A549 (cell line): ENCODE data around the gene NPW. TPM values are rescaled to one million over a fixed set of nuclear protein-coding genes. Genes with fewer than 3 reads are reported as not detected.

ENCODE experiments used
- ATAC-seq, 2 experiments: fragments of 200-7000 bp in 1 of 2; fragments of >200 bp in 1 of 2; cut with Nextera tagmentation in 1 of 2; cut with Tn5 transposase in 1 of 2; 3 replicates each; pipeline versions ENCODE4 v1.8.0 to v1.9.1; 2018 to 2020; ENCODE audit warnings: mild to moderate bottlenecking in 1 of 2, moderate library complexity in 1 of 2
- CTCF ChIA-PET: fragments of 300-600 bp; sonication (Branson Sonifier 250); formaldehyde crosslinking; extraction: SDS; loops from one replicate; lab custom pipeline; 2021; ENCODE audit warnings: antibody characterized with exemption, inconsistent platforms; lab: Yijun Ruan, JAX
- POLR2A ChIA-PET: fragments of 350-600 bp; formaldehyde crosslinking; extraction: SDS; loops from one replicate; lab custom pipeline; 2021; ENCODE audit warnings: antibody characterized with exemption, inconsistent platforms; lab: Yijun Ruan, JAX
- DNase-seq, 2 experiments: peaks; one replicate each; pipeline versions ENCODE4 v3.0.0 to v3.0.0-alpha.2; 2011 to 2016; ENCODE audit warnings: low read depth in 1 of 2, low spot score in 1 of 2
- FAIRE-seq: peaks from 2 replicates; lab custom pipeline; 2011; peaks lifted over from hg19 to GRCh38; lab: Jason Lieb, UNC
- H3K27ac ChIP-seq, 2 experiments: fragments of >200 bp; sonication (Bioruptor Twin); formaldehyde crosslinking; 3 replicates each; pipeline ENCODE4 v1.5.1; 2016 to 2017
- H3K4me1 ChIP-seq: fragments of >200 bp; sonication (Bioruptor Twin); formaldehyde crosslinking; 3 replicates; pipeline ENCODE4 v1.6.1; 2016
- H3K4me2 ChIP-seq: fragments of >200 bp; sonication (Bioruptor Twin); formaldehyde crosslinking; 3 replicates; pipeline ENCODE4 v1.6.1; 2016
- H3K4me3 ChIP-seq: fragments of >200 bp; sonication (Bioruptor Twin); formaldehyde crosslinking; 3 replicates; pipeline ENCODE4 v1.5.1; 2016
- H3K9me3 ChIP-seq: fragments of >200 bp; sonication (Bioruptor Twin); formaldehyde crosslinking; 3 replicates; pipeline ENCODE4 v1.6.1; 2016
- BHLHE40 ChIP-seq: IDR thresholded peaks from 2 replicates; pipeline ENCODE4 v1.6.1; 2012; ENCODE audit warnings: low read depth, low read length, inconsistent platforms
- CBX2 ChIP-seq: fragments of 200-600 bp; sonication (generic); IDR thresholded peaks from 2 replicates; pipeline ENCODE4 v1.6.1; 2016; ENCODE audit warnings: low read depth, mild to moderate bottlenecking, borderline replicate concordance
- CHD2 ChIP-seq: fragments of 150-350 bp; IDR thresholded peaks from 2 replicates; pipeline ENCODE4 v1.6.1; 2014; ENCODE audit warnings: low read length; ENCODE audit not compliant: partially characterized antibody
- EHF ChIP-seq: fragments of 250-450 bp; sonication (Bioruptor Pico); IDR thresholded peaks from 2 replicates; pipeline ENCODE4 v1.5.0; 2020; ENCODE audit warnings: mild to moderate bottlenecking
- EHMT2 ChIP-seq: fragments of 200-600 bp; sonication (generic); IDR thresholded peaks from 2 replicates; pipeline ENCODE4 v1.6.1; 2016; ENCODE audit warnings: antibody characterized with exemption, low read depth, mild to moderate bottlenecking, moderate library complexity
- EP300 ChIP-seq, 2 experiments: fragments of >200 bp; sonication (Bioruptor Twin); formaldehyde crosslinking; IDR thresholded peaks; 2 replicates in 1 of 2; 3 replicates in 1 of 2; pipeline ENCODE4 v1.6.1; 2016 to 2017
- HEYL ChIP-seq: fragments of 250-450 bp; sonication (Bioruptor Pico); IDR thresholded peaks from 2 replicates; pipeline ENCODE4 v1.8.0; 2021; ENCODE audit warnings: mild to moderate bottlenecking, moderate library complexity
- JUN ChIP-seq, 2 experiments: fragments of >200 bp; sonication (Bioruptor Twin); formaldehyde crosslinking; IDR thresholded peaks; 2 replicates in 1 of 2; 3 replicates in 1 of 2; pipeline ENCODE4 v1.6.1; 2016 to 2017
- KDM1A ChIP-seq: fragments of 200-600 bp; sonication (generic); IDR thresholded peaks from 2 replicates; pipeline ENCODE4 v1.6.1; 2016; ENCODE audit warnings: low read depth, mild to moderate bottlenecking
- MYC ChIP-seq: IDR thresholded peaks from 2 replicates; pipeline ENCODE4 v1.6.1; 2012; ENCODE audit warnings: mild to moderate bottlenecking, inconsistent platforms, low read length, improper control_type of control experiment, borderline replicate concordance
- NFE2L2 ChIP-seq: fragments of 150-350 bp; conservative IDR thresholded peaks from 2 replicates; pipeline ENCODE4 v1.6.1; 2014; ENCODE audit warnings: low read length
- NR3C1 ChIP-seq: fragments of >200 bp; sonication (Bioruptor Twin); formaldehyde crosslinking; IDR thresholded peaks from 3 replicates; pipeline ENCODE4 v1.6.1; 2017
- PHF8 ChIP-seq: fragments of 200-600 bp; sonication (generic); IDR thresholded peaks from 2 replicates; pipeline ENCODE4 v1.6.1; 2016; ENCODE audit warnings: low read depth, mild to moderate bottlenecking, antibody characterized with exemption, moderate library complexity, borderline replicate concordance
- POLR2A ChIP-seq: IDR thresholded peaks from 2 replicates; pipeline ENCODE4 v1.6.1; 2012; ENCODE audit warnings: mild to moderate bottlenecking, low read length
- RAD21 ChIP-seq, 2 experiments: fragments of >200 bp in 1 of 2; sonication (Bioruptor Twin) in 1 of 2; formaldehyde crosslinking in 1 of 2; IDR thresholded peaks in 1 of 2; conservative IDR thresholded peaks in 1 of 2; 2 replicates in 1 of 2; 3 replicates in 1 of 2; pipeline ENCODE4 v1.6.1; 2012 to 2018; ENCODE audit warnings: inconsistent platforms in 1 of 2
- RARB ChIP-seq: fragments of 250-450 bp; sonication (Bioruptor Pico); IDR thresholded peaks from 2 replicates; pipeline ENCODE4 v1.8.0; 2021; ENCODE audit warnings: mild to moderate bottlenecking, moderate library complexity
- RCOR1 ChIP-seq: fragments of 150-350 bp; IDR thresholded peaks from 2 replicates; pipeline ENCODE4 v1.6.1; 2014; ENCODE audit warnings: antibody characterized with exemption, low read length, low read depth
- SMC3 ChIP-seq: fragments of >200 bp; sonication (Bioruptor Twin); formaldehyde crosslinking; IDR thresholded peaks from 3 replicates; pipeline ENCODE4 v1.6.1; 2018; ENCODE audit warnings: inconsistent platforms
- SREBF2 ChIP-seq: fragments of 450-650 bp; IDR thresholded peaks from 2 replicates; pipeline ENCODE4 v1.6.1; 2014; ENCODE audit warnings: mild to moderate bottlenecking, moderate library complexity
- TFCP2L1 ChIP-seq: fragments of 250-450 bp; sonication (Bioruptor Pico); IDR thresholded peaks from 2 replicates; pipeline ENCODE4 v1.5.0; 2021; ENCODE audit warnings: mild to moderate bottlenecking
- ZFP36 ChIP-seq: fragments of 450-650 bp; IDR thresholded peaks from 2 replicates; pipeline ENCODE4 v1.6.1; 2014; ENCODE audit warnings: borderline replicate concordance; ENCODE audit not compliant: partially characterized antibody
- ZNF302 ChIP-seq: fragments of 250-450 bp; sonication (Bioruptor Pico); IDR thresholded peaks from 2 replicates; pipeline ENCODE4 v1.9.0; 2021; ENCODE audit warnings: inconsistent platforms, mild to moderate bottlenecking, moderate library complexity
- WGBS: methylation state at CpG from one replicate; pipeline ENCODE4 v1.1.6; 2017; ENCODE audit errors: missing lambda C conversion rate; 5-methylcytosine and 5-hydroxymethylcytosine counted together
- polyA plus RNA-seq, 4 experiments: library from polyadenylated mRNA; depleted of rRNA in 3 of 4; stranded (reverse); fragments of >200 nt; fragmentation: RNase III in 1 of 4; extraction: RNeasy Plus Mini Kit Qiagen cat#74134 plus additional on column Dnase treatment in 1 of 4; gene quantifications; 2 replicates in 3 of 4; 3 replicates in 1 of 4; pipeline ENCODE4 v1.2.3, GENCODE V29; 2011 to 2017
- TF ChIP-seq, protein P1 (sequence below): fragments of 250-450 bp; sonication (Bioruptor Pico); IDR thresholded peaks from 2 replicates; pipeline ENCODE4 v1.5.0; 2020; ENCODE audit warnings: low read depth, mild to moderate bottlenecking, moderate library complexity
- TF ChIP-seq, protein P2 (sequence below): IDR thresholded peaks from 2 replicates; pipeline ENCODE4 v1.6.1; 2012
- TF ChIP-seq, protein P3 (sequence below): fragments of 450-650 bp; IDR thresholded peaks from 2 replicates; pipeline ENCODE4 v1.6.1; 2014; ENCODE audit warnings: antibody characterized with exemption
- TF ChIP-seq, protein P4 (sequence below): fragments of >200 bp; sonication (Bioruptor Twin); formaldehyde crosslinking; IDR thresholded peaks from 3 replicates; pipeline ENCODE4 v1.5.1; 2016
- TF ChIP-seq, protein P5 (sequence below): IDR thresholded peaks from 2 replicates; pipeline ENCODE4 v1.6.1; 2012
- TF ChIP-seq, protein P6 (sequence below): fragments of >200 bp; sonication (Bioruptor Twin); formaldehyde crosslinking; IDR thresholded peaks from 3 replicates; pipeline ENCODE4 v1.6.1; 2016
- TF ChIP-seq, protein P7 (sequence below): fragments of 200-600 bp; sonication (generic); IDR thresholded peaks from 2 replicates; pipeline ENCODE4 v1.6.1; 2016; ENCODE audit warnings: antibody characterized with exemption, mild to moderate bottlenecking, moderate library complexity

The NPW gene
- polyA plus RNA-seq, 2 of the 4 experiments (the other 2 are of a cell fraction) = 0.26 to 1.0 TPM

DNA sequence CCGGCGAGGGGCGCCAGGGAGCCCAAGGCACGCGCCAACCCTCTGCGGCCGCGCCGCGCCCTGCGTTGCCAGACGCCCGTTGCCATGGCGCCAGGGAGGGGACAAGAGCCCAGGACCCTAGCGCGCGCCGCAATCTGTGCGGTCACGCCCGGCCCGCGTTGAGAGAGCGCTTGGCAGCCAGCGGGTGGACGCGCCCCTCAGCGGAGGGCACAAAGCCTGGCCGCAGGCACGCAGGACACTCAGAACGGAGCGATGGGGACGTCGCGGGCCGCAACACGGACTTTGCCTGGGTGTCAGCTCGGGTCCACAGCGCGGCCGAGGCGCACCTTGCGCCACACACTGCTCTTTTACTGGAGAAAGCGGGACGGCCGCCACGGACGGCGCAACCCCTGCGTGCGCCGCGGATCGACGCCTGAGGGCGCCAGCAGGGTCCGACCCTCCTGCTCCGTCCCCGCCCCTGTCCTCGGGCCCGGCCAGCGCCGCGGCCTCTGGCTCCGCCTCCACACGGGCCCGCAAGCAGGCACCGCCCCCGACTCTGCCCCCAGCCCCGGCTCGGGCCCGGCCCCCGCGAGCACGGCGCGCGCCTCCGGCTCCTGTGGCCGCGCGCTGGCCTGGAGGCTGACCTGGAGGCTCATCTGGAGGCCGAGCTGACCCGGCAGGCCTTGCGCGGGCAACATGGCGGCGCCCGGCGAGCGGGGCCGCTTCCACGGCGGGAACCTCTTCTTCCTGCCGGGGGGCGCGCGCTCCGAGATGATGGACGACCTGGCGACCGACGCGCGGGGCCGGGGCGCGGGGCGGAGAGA lies 35.8 kb upstream of the NPW start, which contains the start of gene GFER:
TSS of gene GFER (plus strand) at position 650 of the 803 bp plus-strand sequence. CDS start at position 676, 26 bp downstream.
- 0% methylated on average over 22 of the region's 109 CpGs for WGBS
- peak within 1 kb of the TSS; percentile 86 to 94 for H3K27ac ChIP-seq
- peaks cover 37% of the 10 kb centered on the region for H3K4me1 ChIP-seq
- H3K4me2 ChIP-seq = peak within 1 kb of the TSS; percentile 88
- DNase-seq = peak; percentile 94 to 96
- H3K9me3 ChIP-seq = no peaks in the 10 kb centered on the region
- peak within 1 kb of the TSS; percentile 67 for H3K4me3 ChIP-seq
- peak; percentile 72 to 85 for ATAC-seq
- ChIA-PET POLR2A (interaction anchor here (0.6 to 5.4 kb wide), 5 partner anchors 12 to 603 kb away, joined by 3 to 50 read pairs (median 3); partner anchors contain the start of genes RPS2, TBL3 and TRAF7), CTCF (interaction anchor here (1.1 to 19.7 kb wide), 6 partner anchors 10 to 157 kb away, joined by 3 to 196 read pairs (median 7); partner anchors contain the start of gene ZNF598)
- FAIRE-seq = no peak
- TF ChIP-seq, protein P1, sequence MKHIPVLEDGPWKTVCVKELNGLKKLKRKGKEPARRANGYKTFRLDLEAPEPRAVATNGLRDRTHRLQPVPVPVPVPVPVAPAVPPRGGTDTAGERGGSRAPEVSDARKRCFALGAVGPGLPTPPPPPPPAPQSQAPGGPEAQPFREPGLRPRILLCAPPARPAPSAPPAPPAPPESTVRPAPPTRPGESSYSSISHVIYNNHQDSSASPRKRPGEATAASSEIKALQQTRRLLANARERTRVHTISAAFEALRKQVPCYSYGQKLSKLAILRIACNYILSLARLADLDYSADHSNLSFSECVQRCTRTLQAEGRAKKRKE = peak; percentile 78; the same call in 1 of the 2 replicates
- TF ChIP-seq EP300 (IDR thresholded peaks at IDR 0.05) (no peak), BHLHE40 (no peak), TFCP2L1 (CRISPR knock-in tag) (0 out of 2 replicates have a peak, but pooled peaks have one; percentile 63), HEYL (CRISPR knock-in tag) (no peak), SREBF2 (no peak), NFE2L2 (no peak), NR3C1 (no peak), SMC3 (peak; percentile 45), RCOR1 (no peak), EHF (CRISPR knock-in tag) (peak; percentile 72; the same call in 1 of the 2 replicates), ZNF302 (no peak), ZFP36 (no peak), RARB (CRISPR knock-in tag) (no peak), EHMT2 (no peak), JUN (IDR thresholded peaks at IDR 0.05) (peak; percentile 30 to 82; a peak in 3 of 5 replicates), KDM1A (no peak), PHF8 (peak; percentile 30), RAD21 (conservative IDR thresholded peaks at IDR 0.05 in 1 of 2, IDR thresholded peaks at IDR 0.05 in 1 of 2) (0 out of 5 replicates have a peak, but pooled peaks of 1 of the 2 experiments have one; percentile 18), MYC (peak; percentile 42; the same call in 1 of the 2 replicates), CBX2 (no peak), POLR2A (peak; percentile 85), CHD2 (no peak)
- TF ChIP-seq, protein P2, sequence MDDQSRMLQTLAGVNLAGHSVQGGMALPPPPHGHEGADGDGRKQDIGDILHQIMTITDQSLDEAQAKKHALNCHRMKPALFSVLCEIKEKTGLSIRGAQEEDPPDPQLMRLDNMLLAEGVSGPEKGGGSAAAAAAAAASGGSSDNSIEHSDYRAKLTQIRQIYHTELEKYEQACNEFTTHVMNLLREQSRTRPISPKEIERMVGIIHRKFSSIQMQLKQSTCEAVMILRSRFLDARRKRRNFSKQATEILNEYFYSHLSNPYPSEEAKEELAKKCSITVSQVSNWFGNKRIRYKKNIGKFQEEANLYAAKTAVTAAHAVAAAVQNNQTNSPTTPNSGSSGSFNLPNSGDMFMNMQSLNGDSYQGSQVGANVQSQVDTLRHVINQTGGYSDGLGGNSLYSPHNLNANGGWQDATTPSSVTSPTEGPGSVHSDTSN = peak; percentile 65; the same call in 1 of the 2 replicates
- TF ChIP-seq, protein P3, sequence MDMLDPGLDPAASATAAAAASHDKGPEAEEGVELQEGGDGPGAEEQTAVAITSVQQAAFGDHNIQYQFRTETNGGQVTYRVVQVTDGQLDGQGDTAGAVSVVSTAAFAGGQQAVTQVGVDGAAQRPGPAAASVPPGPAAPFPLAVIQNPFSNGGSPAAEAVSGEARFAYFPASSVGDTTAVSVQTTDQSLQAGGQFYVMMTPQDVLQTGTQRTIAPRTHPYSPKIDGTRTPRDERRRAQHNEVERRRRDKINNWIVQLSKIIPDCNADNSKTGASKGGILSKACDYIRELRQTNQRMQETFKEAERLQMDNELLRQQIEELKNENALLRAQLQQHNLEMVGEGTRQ = no peak
- TF ChIP-seq, protein P4, sequence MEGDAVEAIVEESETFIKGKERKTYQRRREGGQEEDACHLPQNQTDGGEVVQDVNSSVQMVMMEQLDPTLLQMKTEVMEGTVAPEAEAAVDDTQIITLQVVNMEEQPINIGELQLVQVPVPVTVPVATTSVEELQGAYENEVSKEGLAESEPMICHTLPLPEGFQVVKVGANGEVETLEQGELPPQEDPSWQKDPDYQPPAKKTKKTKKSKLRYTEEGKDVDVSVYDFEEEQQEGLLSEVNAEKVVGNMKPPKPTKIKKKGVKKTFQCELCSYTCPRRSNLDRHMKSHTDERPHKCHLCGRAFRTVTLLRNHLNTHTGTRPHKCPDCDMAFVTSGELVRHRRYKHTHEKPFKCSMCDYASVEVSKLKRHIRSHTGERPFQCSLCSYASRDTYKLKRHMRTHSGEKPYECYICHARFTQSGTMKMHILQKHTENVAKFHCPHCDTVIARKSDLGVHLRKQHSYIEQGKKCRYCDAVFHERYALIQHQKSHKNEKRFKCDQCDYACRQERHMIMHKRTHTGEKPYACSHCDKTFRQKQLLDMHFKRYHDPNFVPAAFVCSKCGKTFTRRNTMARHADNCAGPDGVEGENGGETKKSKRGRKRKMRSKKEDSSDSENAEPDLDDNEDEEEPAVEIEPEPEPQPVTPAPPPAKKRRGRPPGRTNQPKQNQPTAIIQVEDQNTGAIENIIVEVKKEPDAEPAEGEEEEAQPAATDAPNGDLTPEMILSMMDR = peak; percentile 50; the same call in 2 of the 3 replicates
- TF ChIP-seq, protein P5, sequence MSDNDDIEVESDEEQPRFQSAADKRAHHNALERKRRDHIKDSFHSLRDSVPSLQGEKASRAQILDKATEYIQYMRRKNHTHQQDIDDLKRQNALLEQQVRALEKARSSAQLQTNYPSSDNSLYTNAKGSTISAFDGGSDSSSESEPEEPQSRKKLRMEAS = peak; percentile 82
- TF ChIP-seq, protein P6, sequence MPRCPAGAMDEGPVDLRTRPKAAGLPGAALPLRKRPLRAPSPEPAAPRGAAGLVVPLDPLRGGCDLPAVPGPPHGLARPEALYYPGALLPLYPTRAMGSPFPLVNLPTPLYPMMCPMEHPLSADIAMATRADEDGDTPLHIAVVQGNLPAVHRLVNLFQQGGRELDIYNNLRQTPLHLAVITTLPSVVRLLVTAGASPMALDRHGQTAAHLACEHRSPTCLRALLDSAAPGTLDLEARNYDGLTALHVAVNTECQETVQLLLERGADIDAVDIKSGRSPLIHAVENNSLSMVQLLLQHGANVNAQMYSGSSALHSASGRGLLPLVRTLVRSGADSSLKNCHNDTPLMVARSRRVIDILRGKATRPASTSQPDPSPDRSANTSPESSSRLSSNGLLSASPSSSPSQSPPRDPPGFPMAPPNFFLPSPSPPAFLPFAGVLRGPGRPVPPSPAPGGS = peak; percentile 81; the same call in 1 of the 3 replicates
- TF ChIP-seq, protein P7, sequence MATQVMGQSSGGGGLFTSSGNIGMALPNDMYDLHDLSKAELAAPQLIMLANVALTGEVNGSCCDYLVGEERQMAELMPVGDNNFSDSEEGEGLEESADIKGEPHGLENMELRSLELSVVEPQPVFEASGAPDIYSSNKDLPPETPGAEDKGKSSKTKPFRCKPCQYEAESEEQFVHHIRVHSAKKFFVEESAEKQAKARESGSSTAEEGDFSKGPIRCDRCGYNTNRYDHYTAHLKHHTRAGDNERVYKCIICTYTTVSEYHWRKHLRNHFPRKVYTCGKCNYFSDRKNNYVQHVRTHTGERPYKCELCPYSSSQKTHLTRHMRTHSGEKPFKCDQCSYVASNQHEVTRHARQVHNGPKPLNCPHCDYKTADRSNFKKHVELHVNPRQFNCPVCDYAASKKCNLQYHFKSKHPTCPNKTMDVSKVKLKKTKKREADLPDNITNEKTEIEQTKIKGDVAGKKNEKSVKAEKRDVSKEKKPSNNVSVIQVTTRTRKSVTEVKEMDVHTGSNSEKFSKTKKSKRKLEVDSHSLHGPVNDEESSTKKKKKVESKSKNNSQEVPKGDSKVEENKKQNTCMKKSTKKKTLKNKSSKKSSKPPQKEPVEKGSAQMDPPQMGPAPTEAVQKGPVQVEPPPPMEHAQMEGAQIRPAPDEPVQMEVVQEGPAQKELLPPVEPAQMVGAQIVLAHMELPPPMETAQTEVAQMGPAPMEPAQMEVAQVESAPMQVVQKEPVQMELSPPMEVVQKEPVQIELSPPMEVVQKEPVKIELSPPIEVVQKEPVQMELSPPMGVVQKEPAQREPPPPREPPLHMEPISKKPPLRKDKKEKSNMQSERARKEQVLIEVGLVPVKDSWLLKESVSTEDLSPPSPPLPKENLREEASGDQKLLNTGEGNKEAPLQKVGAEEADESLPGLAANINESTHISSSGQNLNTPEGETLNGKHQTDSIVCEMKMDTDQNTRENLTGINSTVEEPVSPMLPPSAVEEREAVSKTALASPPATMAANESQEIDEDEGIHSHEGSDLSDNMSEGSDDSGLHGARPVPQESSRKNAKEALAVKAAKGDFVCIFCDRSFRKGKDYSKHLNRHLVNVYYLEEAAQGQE = no peak
